DMS 273 treated with DMSO at 0.1 percent for 48 hours (cell line): ENCODE data around the gene ARHGAP25.
"Not testable (repeated sequence)": the region's sequence is repeated elsewhere in the genome, so short reads cannot be mapped to it uniquely, and the experiment has no call there.

ENCODE experiments used
- DNase-seq: peaks from one replicate; lab custom pipeline; 2025; lab: John Stamatoyannopoulos, UW

ARHGAP25 gene

GRCh38 chr2:68799140-68800026 lies 64.8 kb downstream of the ARHGAP25 start:
- DNase-seq = no peak

- no peak for DNase-seq
Observed at GRCh38 chr2:68800027-68800401, 65.4 kb downstream of the ARHGAP25 start.

- DNase-seq = no peak
Observed at GRCh38 chr2:68800517-68800916, 65.9 kb downstream of the ARHGAP25 start.

GRCh38 chr2:68802161-68802560 lies 67.5 kb downstream of the ARHGAP25 start:
- not testable (repeated sequence) for DNase-seq

- no peak for DNase-seq
Observed at GRCh38 chr2:68805025-68805424, 70.4 kb downstream of the ARHGAP25 start.

GRCh38 chr2:68806511-68807109 lies 72.0 kb downstream of the ARHGAP25 start:
- no peak for DNase-seq

GRCh38 chr2:68807821-68808266 lies 73.2 kb downstream of the ARHGAP25 start:
- no peak for DNase-seq

- DNase-seq = no peak
Observed at GRCh38 chr2:68809324-68810240, 75.0 kb downstream of the ARHGAP25 start.

GRCh38 chr2:68811364-68811763 lies 76.8 kb downstream of the ARHGAP25 start:
- no peak for DNase-seq

GRCh38 chr2:68812251-68812650 lies 77.6 kb downstream of the ARHGAP25 start:
- peak; percentile 40 for DNase-seq

- DNase-seq = no peak
Observed at GRCh38 chr2:68813596-68813995, 79.0 kb downstream of the ARHGAP25 start.

- no peak for DNase-seq
Observed at GRCh38 chr2:68817306-68817705, 82.7 kb downstream of the ARHGAP25 start.

GRCh38 chr2:68819556-68819955 lies 84.9 kb downstream of the ARHGAP25 start:
- no peak for DNase-seq

GRCh38 chr2:68822207-68822872 lies 87.7 kb downstream of the ARHGAP25 start:
- DNase-seq = no peak

GRCh38 chr2:68824831-68825230 lies 90.2 kb downstream of the ARHGAP25 start:
- DNase-seq = no peak

- DNase-seq = no peak
Observed at GRCh38 chr2:68825866-68826265, 91.3 kb downstream of the ARHGAP25 start.

- DNase-seq = no peak
Observed at GRCh38 chr2:68827666-68828065, 93.1 kb downstream of the ARHGAP25 start.

GRCh38 chr2:68828887-68829708 lies 94.5 kb downstream of the ARHGAP25 start:
- peak; percentile 81 for DNase-seq

- DNase-seq = no peak
Observed at GRCh38 chr2:68829749-68830148, 95.1 kb downstream of the ARHGAP25 start.

- no peak for DNase-seq
Observed at GRCh38 chr2:68831686-68832232, 97.1 kb downstream of the ARHGAP25 start.
